PFSK-1 (cell line): ENCODE measurements around the gene UBE2Z.

Source experiments
- POLR2AphosphoS5 ChIP-seq: IDR thresholded peaks from 2 replicates; pipeline ENCODE4 v1.6.1; 2012; ENCODE audit warnings: low read depth, mild to moderate bottlenecking, control low read depth, low read length, moderate library complexity
- TAF1 ChIP-seq: IDR thresholded peaks from 2 replicates; pipeline ENCODE4 v1.6.1; 2012; ENCODE audit warnings: low read length, control low read depth, borderline replicate concordance; ENCODE audit not compliant: insufficient read depth
- TF ChIP-seq, protein P1 (sequence below), 2 experiments: IDR thresholded peaks; 2 replicates each; pipeline versions ENCODE4 v1.6.1 to v1.8.0; 2011 to 2012; ENCODE audit warnings: low read depth in 2 of 2, low read length in 2 of 2, control low read depth in 1 of 2, inconsistent platforms in 1 of 2, mild to moderate bottlenecking in 1 of 2, moderate library complexity in 1 of 2; ENCODE audit not compliant: insufficient read depth in 1 of 2

DNA sequence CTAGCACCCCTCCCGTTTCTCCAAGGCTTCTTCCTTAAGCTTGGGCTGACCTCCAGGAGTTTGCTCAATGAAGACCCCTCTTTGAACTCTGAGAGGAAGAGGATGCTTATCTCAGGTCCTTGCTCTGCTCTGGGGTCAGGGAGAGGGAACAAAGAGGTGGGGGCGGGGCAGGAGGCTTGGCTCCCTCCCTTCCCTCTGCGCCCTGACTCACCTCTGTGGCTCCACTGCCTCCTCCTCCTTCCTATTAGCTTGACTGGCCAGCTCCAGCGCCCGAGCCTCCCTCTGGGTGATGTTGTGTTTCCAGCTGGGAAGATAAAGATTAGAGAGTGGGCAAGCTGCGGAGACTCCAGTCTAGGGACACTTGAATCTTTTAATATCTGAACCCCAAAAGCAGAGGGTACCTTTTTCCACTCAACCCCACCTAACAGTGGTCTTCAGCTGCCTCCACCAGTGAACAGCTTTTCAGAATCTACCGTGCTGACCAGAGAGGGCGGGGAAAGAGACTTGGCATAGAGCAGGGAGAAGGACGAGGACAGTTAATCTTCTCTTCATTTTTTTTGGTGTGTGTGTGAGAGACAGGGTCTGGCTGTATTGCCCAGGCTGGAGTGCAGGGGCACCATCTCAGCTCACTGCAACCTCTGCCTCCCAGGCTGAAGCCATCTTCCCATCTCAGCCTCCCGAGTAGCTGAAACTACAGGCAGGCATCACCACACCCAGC is 53.5 kb downstream of the UBE2Z start:
- TF ChIP-seq, protein P1, sequence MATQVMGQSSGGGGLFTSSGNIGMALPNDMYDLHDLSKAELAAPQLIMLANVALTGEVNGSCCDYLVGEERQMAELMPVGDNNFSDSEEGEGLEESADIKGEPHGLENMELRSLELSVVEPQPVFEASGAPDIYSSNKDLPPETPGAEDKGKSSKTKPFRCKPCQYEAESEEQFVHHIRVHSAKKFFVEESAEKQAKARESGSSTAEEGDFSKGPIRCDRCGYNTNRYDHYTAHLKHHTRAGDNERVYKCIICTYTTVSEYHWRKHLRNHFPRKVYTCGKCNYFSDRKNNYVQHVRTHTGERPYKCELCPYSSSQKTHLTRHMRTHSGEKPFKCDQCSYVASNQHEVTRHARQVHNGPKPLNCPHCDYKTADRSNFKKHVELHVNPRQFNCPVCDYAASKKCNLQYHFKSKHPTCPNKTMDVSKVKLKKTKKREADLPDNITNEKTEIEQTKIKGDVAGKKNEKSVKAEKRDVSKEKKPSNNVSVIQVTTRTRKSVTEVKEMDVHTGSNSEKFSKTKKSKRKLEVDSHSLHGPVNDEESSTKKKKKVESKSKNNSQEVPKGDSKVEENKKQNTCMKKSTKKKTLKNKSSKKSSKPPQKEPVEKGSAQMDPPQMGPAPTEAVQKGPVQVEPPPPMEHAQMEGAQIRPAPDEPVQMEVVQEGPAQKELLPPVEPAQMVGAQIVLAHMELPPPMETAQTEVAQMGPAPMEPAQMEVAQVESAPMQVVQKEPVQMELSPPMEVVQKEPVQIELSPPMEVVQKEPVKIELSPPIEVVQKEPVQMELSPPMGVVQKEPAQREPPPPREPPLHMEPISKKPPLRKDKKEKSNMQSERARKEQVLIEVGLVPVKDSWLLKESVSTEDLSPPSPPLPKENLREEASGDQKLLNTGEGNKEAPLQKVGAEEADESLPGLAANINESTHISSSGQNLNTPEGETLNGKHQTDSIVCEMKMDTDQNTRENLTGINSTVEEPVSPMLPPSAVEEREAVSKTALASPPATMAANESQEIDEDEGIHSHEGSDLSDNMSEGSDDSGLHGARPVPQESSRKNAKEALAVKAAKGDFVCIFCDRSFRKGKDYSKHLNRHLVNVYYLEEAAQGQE (IDR thresholded peaks at IDR 0.05; ENCODE audit: insufficient read depth in 1 of 2, low read depth in 2 of 2, low read length in 2 of 2): no peak
- TF ChIP-seq POLR2AphosphoS5 (no peak), TAF1 (no peak)
